ENCODE results near the gene ADAP1.

- TF ChIP-seq CTCF (IDR thresholded peaks at IDR 0.05) (no peak), POLR2A (IDR thresholded peaks at IDR 0.05) (no peak), EP300 (IDR thresholded peaks at IDR 0.05) (no peak)
Measured at GRCh38 chr7:996079-996872, 41.8 kb upstream of the ADAP1 start.
